PFSK-1 (cell line): ENCODE measurements around the gene CASZ1.

Experiments used
- POLR2AphosphoS5 ChIP-seq: IDR thresholded peaks from 2 replicates; pipeline ENCODE4 v1.6.1; 2012; ENCODE audit warnings: low read depth, mild to moderate bottlenecking, control low read depth, low read length, moderate library complexity
- SIN3A ChIP-seq: IDR thresholded peaks from 2 replicates; pipeline ENCODE4 v1.6.1; 2012; ENCODE audit warnings: mild to moderate bottlenecking, low read length, moderate library complexity, borderline replicate concordance; ENCODE audit not compliant: insufficient read depth

DNA sequence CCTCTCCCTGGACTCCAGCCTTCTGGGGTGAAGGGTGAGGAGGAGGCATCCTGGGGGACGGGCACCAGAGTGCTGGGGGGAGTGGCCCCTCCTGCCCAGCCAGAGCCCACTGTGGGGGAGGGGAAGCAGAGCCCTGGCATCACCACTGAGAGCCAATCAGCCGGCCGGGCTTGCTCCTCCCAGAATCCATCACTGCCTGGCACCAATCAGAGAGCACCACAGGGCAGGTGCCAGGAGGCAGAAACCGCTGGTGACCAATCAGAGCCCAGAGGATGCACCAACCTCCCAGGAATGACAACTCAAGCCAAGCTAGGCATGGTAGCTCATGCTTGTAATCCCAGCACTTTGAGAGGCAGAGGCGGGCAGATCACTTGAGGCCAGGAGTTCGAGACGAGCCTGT, 27.9 kb downstream of the CASZ1 start:
- no peak for TF ChIP-seq SIN3A
- TF ChIP-seq POLR2AphosphoS5, result no peak
